Activated CD4-positive, alpha-beta memory T cell treated with anti-CD3 and anti-CD28 coated beads for 36 hours (primary cell): ENCODE data around the gene PWP2. TPM values are rescaled to one million over a fixed set of nuclear protein-coding genes. Genes with fewer than 3 reads are reported as not detected.
A peak's percentile ranks its signal among the peaks of the same experiment; 100 is the strongest.
"Not testable (repeated sequence)": the region's sequence is repeated elsewhere in the genome, so short reads cannot be mapped to it uniquely, and the experiment has no call there.

Source experiments
- CTCF ChIA-PET: fragments of 350-600 bp; sonication (Branson Sonifier 250); formaldehyde crosslinking; loops from one replicate; lab custom pipeline; 2021; ENCODE audit warnings: antibody characterized with exemption, inconsistent platforms; lab: Charles Lee
- POLR2A ChIA-PET: fragments of 350-600 bp; sonication (Branson Sonifier 250); formaldehyde crosslinking; loops from one replicate; lab custom pipeline; 2021; ENCODE audit warnings: antibody characterized with exemption; lab: Charles Lee
- DNase-seq: peaks from one replicate; pipeline ENCODE4 v3.0.0-alpha.2; 2020
- H3K27ac Mint-ChIP-seq: one replicate; pipeline ENCODE4 v1.8.0; 2021; ENCODE audit warnings: mixed read lengths
- H3K27me3 Mint-ChIP-seq: one replicate; pipeline ENCODE4 v1.8.0; 2021; ENCODE audit warnings: mixed read lengths
- H3K36me3 Mint-ChIP-seq: one replicate; pipeline ENCODE4 v1.8.0; 2021; ENCODE audit warnings: mixed read lengths
- H3K4me1 Mint-ChIP-seq: one replicate; pipeline ENCODE4 v1.8.0; 2021; ENCODE audit warnings: low read depth, mixed read lengths
- H3K4me3 Mint-ChIP-seq: one replicate; pipeline ENCODE4 v1.8.0; 2021; ENCODE audit warnings: mild to moderate bottlenecking, mixed read lengths
- H3K9me3 Mint-ChIP-seq: one replicate; pipeline ENCODE4 v1.8.0; 2021; ENCODE audit warnings: mixed read lengths
- intact Hi-C: fragments of 100-400 bp; cut with micrococcal nuclease; formaldehyde crosslinking; loops from one replicate; pipeline ENCODE4 v1.15.1; 2023
- total RNA-seq, 2 experiments: library from RNA; stranded (reverse); gene quantifications; one replicate each; pipeline ENCODE4 v1.2.3, GENCODE V29; 2021

PWP2 gene
- total RNA-seq, 2 experiments from 2014 or later: 38.5 to 39.8 TPM

GRCh38 chr21:44093761-44094160 lies 13.4 kb upstream of the PWP2 start:
- Mint-ChIP-seq H3K4me3 (no peak overlapping the region), H3K27me3 (no peaks in the 10 kb centered on the region), H3K4me1 (peaks cover 24% of the 10 kb centered on the region), H3K9me3 (no peaks in the 10 kb centered on the region), H3K36me3 (peaks cover 36% of the 10 kb centered on the region), H3K27ac (no peak overlapping the region)
- CTCF ChIA-PET: interaction anchor here (1.0 kb wide), 1 partner anchor 9 kb away, joined by 3 read pairs; no protein-coding TSS in a partner anchor
- POLR2A ChIA-PET: interaction anchor here (1.1 kb wide), 1 partner anchor 10 kb away, joined by 3 read pairs; no protein-coding TSS in a partner anchor
- DNase-seq: no peak
- intact Hi-C loops: no loop called here

GRCh38 chr21:44094832-44095231 lies 12.4 kb upstream of the PWP2 start:
- Mint-ChIP-seq H3K9me3 (no peaks in the 10 kb centered on the region), H3K27me3 (no peaks in the 10 kb centered on the region), H3K36me3 (peaks cover 26% of the 10 kb centered on the region), H3K4me3 (no peak overlapping the region), H3K4me1 (peaks cover 14% of the 10 kb centered on the region), H3K27ac (no peak overlapping the region)
- no peak for DNase-seq
- ChIA-PET POLR2A (no interaction called here), CTCF (interaction anchor here (1.0 kb wide), 1 partner anchor 10 kb away, joined by 3 read pairs; no protein-coding TSS in a partner anchor)
- intact Hi-C loops: no loop called here

- intact Hi-C loops, H3K27me3 Mint-ChIP-seq, POLR2A ChIA-PET: not testable (repeated sequence)
Observed at GRCh38 chr21:44098507-44098906, 8.7 kb upstream of the PWP2 start.

GRCh38 chr21:44098964-44099363 lies 8.2 kb upstream of the PWP2 start:
- H3K27me3 Mint-ChIP-seq, DNase-seq, POLR2A ChIA-PET, H3K4me3 Mint-ChIP-seq, H3K36me3 Mint-ChIP-seq, intact Hi-C loops, CTCF ChIA-PET, H3K4me1 Mint-ChIP-seq, H3K9me3 Mint-ChIP-seq, H3K27ac Mint-ChIP-seq: not testable (repeated sequence)

More at GRCh38 chr21:44098507-44098906, 8.7 kb upstream of the PWP2 start:
- H3K36me3 Mint-ChIP-seq: peaks cover 11% of the 10 kb centered on the region
- H3K9me3 Mint-ChIP-seq, DNase-seq, H3K4me1 Mint-ChIP-seq, CTCF ChIA-PET, H3K27ac Mint-ChIP-seq, H3K4me3 Mint-ChIP-seq: not testable (repeated sequence)

GRCh38 chr21:44107589-44107988 lies 390 bp downstream of the PWP2 start:
- CTCF ChIA-PET, DNase-seq, POLR2A ChIA-PET, H3K27me3 Mint-ChIP-seq, H3K36me3 Mint-ChIP-seq, intact Hi-C loops, H3K27ac Mint-ChIP-seq, H3K9me3 Mint-ChIP-seq, H3K4me1 Mint-ChIP-seq, H3K4me3 Mint-ChIP-seq: not testable (repeated sequence)

GRCh38 chr21:44113702-44114371 lies 6.6 kb downstream of the PWP2 start:
- H3K36me3 Mint-ChIP-seq, H3K27me3 Mint-ChIP-seq, CTCF ChIA-PET, H3K27ac Mint-ChIP-seq, intact Hi-C loops, POLR2A ChIA-PET, H3K9me3 Mint-ChIP-seq, H3K4me1 Mint-ChIP-seq, H3K4me3 Mint-ChIP-seq: not testable (repeated sequence)
- DNase-seq: peak; percentile 16

GRCh38 chr21:44122131-44122530 lies 14.9 kb downstream of the PWP2 start:
- H3K36me3 Mint-ChIP-seq, intact Hi-C loops, H3K27ac Mint-ChIP-seq, H3K4me3 Mint-ChIP-seq, DNase-seq, H3K9me3 Mint-ChIP-seq, POLR2A ChIA-PET, H3K27me3 Mint-ChIP-seq, H3K4me1 Mint-ChIP-seq, CTCF ChIA-PET: not testable (repeated sequence)

GRCh38 chr21:44127827-44128226 lies 20.6 kb downstream of the PWP2 start:
- DNase-seq, H3K27ac Mint-ChIP-seq, H3K4me1 Mint-ChIP-seq, intact Hi-C loops, H3K27me3 Mint-ChIP-seq, H3K9me3 Mint-ChIP-seq, H3K36me3 Mint-ChIP-seq, CTCF ChIA-PET, H3K4me3 Mint-ChIP-seq, POLR2A ChIA-PET: not testable (repeated sequence)

GRCh38 chr21:44133715-44134057 lies 26.5 kb downstream of the PWP2 start:
- H3K36me3 Mint-ChIP-seq, H3K9me3 Mint-ChIP-seq, H3K27ac Mint-ChIP-seq, H3K27me3 Mint-ChIP-seq, intact Hi-C loops, CTCF ChIA-PET, H3K4me1 Mint-ChIP-seq, POLR2A ChIA-PET, DNase-seq: not testable (repeated sequence)
- peak overlapping the region; percentile 61 for H3K4me3 Mint-ChIP-seq

GRCh38 chr21:44134732-44135131 lies 27.5 kb downstream of the PWP2 start:
- H3K9me3 Mint-ChIP-seq, H3K36me3 Mint-ChIP-seq, H3K4me3 Mint-ChIP-seq, POLR2A ChIA-PET, intact Hi-C loops, H3K4me1 Mint-ChIP-seq, H3K27ac Mint-ChIP-seq, DNase-seq, CTCF ChIA-PET, H3K27me3 Mint-ChIP-seq: not testable (repeated sequence)

GRCh38 chr21:44138039-44138438 lies 30.8 kb downstream of the PWP2 start:
- POLR2A ChIA-PET, CTCF ChIA-PET, intact Hi-C loops, H3K9me3 Mint-ChIP-seq, H3K4me3 Mint-ChIP-seq, H3K4me1 Mint-ChIP-seq, H3K36me3 Mint-ChIP-seq, H3K27ac Mint-ChIP-seq, H3K27me3 Mint-ChIP-seq: not testable (repeated sequence)
- DNase-seq: peak; percentile 52

- H3K4me3 Mint-ChIP-seq, H3K4me1 Mint-ChIP-seq, POLR2A ChIA-PET, CTCF ChIA-PET, H3K9me3 Mint-ChIP-seq, H3K36me3 Mint-ChIP-seq, H3K27me3 Mint-ChIP-seq, intact Hi-C loops, DNase-seq: not testable (repeated sequence)
- peak overlapping the region; percentile 64 for H3K27ac Mint-ChIP-seq
Observed at GRCh38 chr21:44139787-44140551, 32.8 kb downstream of the PWP2 start.

GRCh38 chr21:44140552-44140932 lies 33.3 kb downstream of the PWP2 start:
- CTCF ChIA-PET, intact Hi-C loops, H3K4me1 Mint-ChIP-seq, H3K27me3 Mint-ChIP-seq, POLR2A ChIA-PET, H3K36me3 Mint-ChIP-seq, H3K9me3 Mint-ChIP-seq, DNase-seq, H3K4me3 Mint-ChIP-seq, H3K27ac Mint-ChIP-seq: not testable (repeated sequence)
